Keratinocyte (primary cell): ENCODE results near the gene ZNF552. TPM values are rescaled to one million over a fixed set of nuclear protein-coding genes. Genes with fewer than 3 reads are reported as not detected.
"Not testable (repeated sequence)": the region's sequence is repeated elsewhere in the genome, so short reads cannot be mapped to it uniquely, and the experiment has no call there.

Experiments
- DNase-seq: peaks from one replicate; pipeline ENCODE4 v3.0.0-alpha.2; 2011; ENCODE audit warnings: low read depth, missing footprints, low spot score
- FAIRE-seq: peaks from 2 replicates; lab custom pipeline; 2011; peaks lifted over from hg19 to GRCh38; lab: Jason Lieb, UNC
- H2AFZ ChIP-seq: 2 replicates; pipeline ENCODE4 v1.6.0; 2012; ENCODE audit warnings: low read length, control low read depth, inconsistent platforms; ENCODE audit not compliant: control insufficient read depth
- H3K27ac ChIP-seq: 2 replicates; pipeline ENCODE4 v1.5.1; 2011; ENCODE audit warnings: low read length; ENCODE audit not compliant: control insufficient read depth, insufficient read depth
- H3K27me3 ChIP-seq: 3 replicates; pipeline ENCODE4 v1.6.0; 2011; ENCODE audit warnings: low read length; ENCODE audit not compliant: control insufficient read depth, insufficient read depth; ENCODE audit errors: extremely low read depth
- H3K36me3 ChIP-seq, 2 experiments: 2 replicates in 1 of 2; 3 replicates in 1 of 2; pipeline ENCODE4 v1.5.1; 2011; ENCODE audit warnings: low read length in 2 of 2, mild to moderate bottlenecking in 1 of 2; ENCODE audit not compliant: control insufficient read depth in 2 of 2, insufficient read depth in 2 of 2; ENCODE audit errors: extremely low read depth in 1 of 2
- H3K4me1 ChIP-seq: 3 replicates; pipeline ENCODE4 v1.5.1; 2011; ENCODE audit warnings: low read length; ENCODE audit not compliant: control insufficient read depth, insufficient read depth; ENCODE audit errors: extremely low read depth
- H3K4me2 ChIP-seq: 3 replicates; pipeline ENCODE4 v1.6.0; 2011; ENCODE audit warnings: low read depth, low read length; ENCODE audit not compliant: control insufficient read depth, insufficient read depth; ENCODE audit errors: extremely low read depth
- H3K4me3 ChIP-seq, 3 experiments: fragments of 200-600 bp in 1 of 3; sonication (generic) in 1 of 3; 2 replicates in 2 of 3; 3 replicates in 1 of 3; pipeline ENCODE4 v1.5.1; 2011 to 2016; ENCODE audit warnings: low read length in 3 of 3, mild to moderate bottlenecking in 3 of 3, control low read depth in 2 of 3, inconsistent platforms in 1 of 3, low read depth in 1 of 3, mixed read lengths in 1 of 3, mixed run types in 1 of 3, moderate library complexity in 1 of 3; ENCODE audit not compliant: control insufficient read depth in 2 of 3, insufficient read depth in 2 of 3; ENCODE audit errors: extremely low read depth in 1 of 3
- H3K79me2 ChIP-seq: 2 replicates; pipeline ENCODE4 v1.6.0; 2012; ENCODE audit warnings: low read length; ENCODE audit not compliant: control insufficient read depth, insufficient read depth
- H3K9ac ChIP-seq: 3 replicates; pipeline ENCODE4 v1.6.0; 2011; ENCODE audit warnings: low read length; ENCODE audit not compliant: control insufficient read depth, insufficient read depth; ENCODE audit errors: extremely low read depth
- H3K9me1 ChIP-seq: 3 replicates; pipeline ENCODE4 v1.6.0; 2011; ENCODE audit warnings: low read length; ENCODE audit not compliant: control insufficient read depth, insufficient read depth; ENCODE audit errors: extremely low read depth
- H3K9me3 ChIP-seq: 2 replicates; pipeline ENCODE4 v1.5.1; 2012; ENCODE audit warnings: low read depth, low read length; ENCODE audit not compliant: control insufficient read depth
- H4K20me1 ChIP-seq: 3 replicates; pipeline ENCODE4 v1.6.0; 2011; ENCODE audit warnings: low read length; ENCODE audit not compliant: control insufficient read depth, insufficient read depth; ENCODE audit errors: extremely low read depth
- CTCF ChIP-seq, 3 experiments: IDR thresholded peaks in 1 of 3; conservative IDR thresholded peaks in 1 of 3; optimal IDR thresholded peaks in 1 of 3; 2 replicates in 2 of 3; 3 replicates in 1 of 3; pipeline versions ENCODE3 to v1.5.1; 2011; ENCODE audit warnings: low read length in 3 of 3, mild to moderate bottlenecking in 3 of 3, moderate library complexity in 2 of 3, control low read depth in 1 of 3, inconsistent platforms in 1 of 3; ENCODE audit not compliant: insufficient read depth in 2 of 3; ENCODE audit errors: extremely low read depth in 1 of 3
- EZH2 ChIP-seq: IDR thresholded peaks from one replicate; pipeline ENCODE4 v1.6.1; 2012; ENCODE audit warnings: inconsistent platforms, mild to moderate bottlenecking, low read length, moderate library complexity
- dilution Hi-C: fragments of 300-500 bp; cut with MboI; formaldehyde crosslinking; loops from one replicate; pipeline ENCODE4 v1.7.0; 2020; ENCODE audit warnings: low sequenced_read_pairs; ENCODE audit not compliant: extremely low pct_ligation_motif_present
- polyA plus RNA-seq, 5 experiments: library from polyadenylated mRNA; depleted of rRNA in 3 of 5; stranded (reverse) in 3 of 5; stranded (forward) in 1 of 5; unstranded in 1 of 5; fragments of >200 nt; gene quantifications; 1 replicate in 1 of 5; 2 replicates in 3 of 5; 3 replicates in 1 of 5; pipeline versions ENCODE4 v1.2.1 to v1.2.3, GENCODE V29; 2011 to 2012; ENCODE audit warnings: missing spikeins in 2 of 5, low read depth in 1 of 5, low replicate concordance in 1 of 5

ZNF552 gene
- polyA plus RNA-seq, 1 donor (not counting 4 experiments of a cell fraction or from before 2014, with no cell fraction given): 8.9 TPM

- peaks cover 49% of the 10 kb centered on the region for H3K4me1 ChIP-seq
- no peak overlapping the region for H3K27ac ChIP-seq
- no peak overlapping the region for H3K4me3 ChIP-seq
- no peak overlapping the region for H3K4me2 ChIP-seq
- no peak overlapping the region for H2AFZ ChIP-seq
- H3K9me3 ChIP-seq: no peaks in the 10 kb centered on the region
- H3K9me1 ChIP-seq: no peaks in the 10 kb centered on the region
- no peak for FAIRE-seq
- no peak overlapping the region for H3K9ac ChIP-seq
- DNase-seq: no peak
- no peaks in the 10 kb centered on the region for H3K27me3 ChIP-seq
- dilution Hi-C loops: no loop called here
- H3K79me2 ChIP-seq: peaks cover 20% of the 10 kb centered on the region
- no peak for TF ChIP-seq EZH2
- TF ChIP-seq CTCF (optimal IDR thresholded peaks at IDR 0.05 in 1 of 3, IDR thresholded peaks at IDR 0.05 in 1 of 3, conservative IDR thresholded peaks at IDR 0.05 in 1 of 3; ENCODE audit: extremely low read depth in 1 of 3, insufficient read depth in 2 of 3, low read length in 3 of 3): no peak
- no peaks in the 10 kb centered on the region for H4K20me1 ChIP-seq
- peaks cover under 1 to 9% of the 10 kb centered on the region in 2 experiments for H3K36me3 ChIP-seq
Measured at GRCh38 chr19:57800696-57801095, 14.0 kb downstream of the ZNF552 start.

- H3K9me1 ChIP-seq, H3K9ac ChIP-seq, H3K27me3 ChIP-seq, dilution Hi-C loops, H3K36me3 ChIP-seq, H3K27ac ChIP-seq, DNase-seq, H4K20me1 ChIP-seq, H3K9me3 ChIP-seq, H2AFZ ChIP-seq, H3K4me2 ChIP-seq, H3K4me3 ChIP-seq: not testable (repeated sequence)
- FAIRE-seq: peak; percentile 87
- Histone ChIP-seq H3K4me1 (peaks cover 30% of the 10 kb centered on the region), H3K79me2 (peaks cover 16% of the 10 kb centered on the region)
Measured at GRCh38 chr19:57796580-57796979, 18.1 kb downstream of the ZNF552 start.

- Histone ChIP-seq H3K9me3 (no peaks in the 10 kb centered on the region), H3K4me1 (no peaks in the 10 kb centered on the region), H3K4me3 (no peak overlapping the region), H3K27me3 (no peaks in the 10 kb centered on the region), H4K20me1 (no peaks in the 10 kb centered on the region), H3K27ac (no peak overlapping the region), H3K4me2 (no peak overlapping the region), H3K36me3 (peaks cover 9% of the 10 kb centered on the region in 2 experiments), H3K9ac (no peak overlapping the region), H3K79me2 (peaks cover 32% of the 10 kb centered on the region), H2AFZ (no peak overlapping the region), H3K9me1 (no peaks in the 10 kb centered on the region)
- FAIRE-seq: no peak
- TF ChIP-seq EZH2 (no peak), CTCF (optimal IDR thresholded peaks at IDR 0.05 in 1 of 3, IDR thresholded peaks at IDR 0.05 in 1 of 3, conservative IDR thresholded peaks at IDR 0.05 in 1 of 3; ENCODE audit: extremely low read depth in 1 of 3, insufficient read depth in 2 of 3, low read length in 3 of 3) (no peak)
- dilution Hi-C loops: no loop called here
- no peak for DNase-seq
Measured at GRCh38 chr19:57789288-57789687, 25.4 kb downstream of the ZNF552 start.
